ENCODE results near the gene EHF. TPM values are rescaled to one million over a fixed set of nuclear protein-coding genes. Genes with fewer than 3 reads are reported as not detected.

The EHF gene
- total RNA-seq, 2 experiments from 2014 or later = not detected

GRCh38 chr11:34614344-34615104, 6.4 kb upstream of the EHF start:
- Mint-ChIP-seq H3K36me3 (ENCODE audit: low read depth) (no peaks in the 10 kb centered on the region), H3K9me3 (no peaks in the 10 kb centered on the region), H3K4me1 (ENCODE audit: low read depth) (peaks cover 15% of the 10 kb centered on the region), H3K27ac (no peak overlapping the region), H3K27me3 (ENCODE audit: low read depth) (peaks cover 7% of the 10 kb centered on the region), H3K4me3 (no peak overlapping the region)
- CTCF ChIA-PET = no interaction called here
- no peak for DNase-seq
- intact Hi-C loops (cut with micrococcal nuclease) = loop anchor here (5.0 kb wide), 1 partner anchor 38 kb away; no protein-coding TSS in a partner anchor

GRCh38 chr11:34616086-34616485, 4.8 kb upstream of the EHF start:
- H3K4me1 Mint-ChIP-seq (ENCODE audit: low read depth) = peaks cover 15% of the 10 kb centered on the region
- no peaks in the 10 kb centered on the region for H3K36me3 Mint-ChIP-seq (ENCODE audit: low read depth)
- H3K27me3 Mint-ChIP-seq (ENCODE audit: low read depth) = peaks cover 7% of the 10 kb centered on the region
- CTCF ChIA-PET = no interaction called here
- DNase-seq = no peak
- intact Hi-C loops (cut with micrococcal nuclease) = no loop called here
- no peak overlapping the region for H3K27ac Mint-ChIP-seq
- H3K4me3 Mint-ChIP-seq = no peak overlapping the region
- no peaks in the 10 kb centered on the region for H3K9me3 Mint-ChIP-seq

GRCh38 chr11:34616830-34617504, 3.9 kb upstream of the EHF start:
- H3K9me3 Mint-ChIP-seq = no peaks in the 10 kb centered on the region
- intact Hi-C loops (cut with micrococcal nuclease) = no loop called here
- peaks cover 4% of the 10 kb centered on the region for H3K27me3 Mint-ChIP-seq (ENCODE audit: low read depth)
- no peak overlapping the region for H3K27ac Mint-ChIP-seq
- no peaks in the 10 kb centered on the region for H3K36me3 Mint-ChIP-seq (ENCODE audit: low read depth)
- H3K4me1 Mint-ChIP-seq (ENCODE audit: low read depth) = peaks cover 15% of the 10 kb centered on the region
- CTCF ChIA-PET = no interaction called here
- H3K4me3 Mint-ChIP-seq = no peak overlapping the region
- no peak for DNase-seq

- DNase-seq = no peak
- H3K27ac Mint-ChIP-seq = no peak overlapping the region
- peaks cover 13% of the 10 kb centered on the region for H3K4me1 Mint-ChIP-seq (ENCODE audit: low read depth)
- no peak overlapping the region for H3K4me3 Mint-ChIP-seq
- CTCF ChIA-PET = interaction anchor here (1.2 kb wide), 1 partner anchor 53 kb away, joined by 3 read pairs; no protein-coding TSS in a partner anchor
- no peaks in the 10 kb centered on the region for H3K36me3 Mint-ChIP-seq (ENCODE audit: low read depth)
- H3K27me3 Mint-ChIP-seq (ENCODE audit: low read depth) = peaks cover 5% of the 10 kb centered on the region
- no peaks in the 10 kb centered on the region for H3K9me3 Mint-ChIP-seq
- intact Hi-C loops (cut with micrococcal nuclease) = no loop called here
Observed at GRCh38 chr11:34618406-34618805, 2.5 kb upstream of the EHF start.

- peaks cover 5% of the 10 kb centered on the region for H3K27me3 Mint-ChIP-seq (ENCODE audit: low read depth)
- H3K9me3 Mint-ChIP-seq = no peaks in the 10 kb centered on the region
- H3K4me3 Mint-ChIP-seq = no peak overlapping the region
- DNase-seq = no peak
- H3K4me1 Mint-ChIP-seq (ENCODE audit: low read depth) = peaks cover 8% of the 10 kb centered on the region
- CTCF ChIA-PET = no interaction called here
- intact Hi-C loops (cut with micrococcal nuclease) = no loop called here
- no peak overlapping the region for H3K27ac Mint-ChIP-seq
- no peaks in the 10 kb centered on the region for H3K36me3 Mint-ChIP-seq (ENCODE audit: low read depth)
Observed at GRCh38 chr11:34619062-34619516, 1.8 kb upstream of the EHF start.

- H3K27ac Mint-ChIP-seq = no peak overlapping the region
- H3K9me3 Mint-ChIP-seq = no peaks in the 10 kb centered on the region
- no peak for DNase-seq
- no peaks in the 10 kb centered on the region for H3K4me1 Mint-ChIP-seq (ENCODE audit: low read depth)
- no peaks in the 10 kb centered on the region for H3K36me3 Mint-ChIP-seq (ENCODE audit: low read depth)
- H3K27me3 Mint-ChIP-seq (ENCODE audit: low read depth) = peaks cover 5% of the 10 kb centered on the region
- no peak overlapping the region for H3K4me3 Mint-ChIP-seq
- intact Hi-C loops (cut with micrococcal nuclease) = no loop called here
- CTCF ChIA-PET = no interaction called here
Observed at GRCh38 chr11:34620202-34620601, 691 bp upstream of the EHF start.

GRCh38 chr11:34621876-34622275, 983 bp downstream of the EHF start:
- H3K4me1 Mint-ChIP-seq (ENCODE audit: low read depth) = no peaks in the 10 kb centered on the region
- CTCF ChIA-PET = no interaction called here

GRCh38 chr11:34623463-34623862, 2.6 kb downstream of the EHF start:
- intact Hi-C loops (cut with micrococcal nuclease) = no loop called here
- CTCF ChIA-PET = no interaction called here
- H3K27me3 Mint-ChIP-seq (ENCODE audit: low read depth) = peaks cover 13% of the 10 kb centered on the region
- no peaks in the 10 kb centered on the region for H3K9me3 Mint-ChIP-seq
- no peak for DNase-seq
- H3K36me3 Mint-ChIP-seq (ENCODE audit: low read depth) = no peaks in the 10 kb centered on the region
- no peak overlapping the region for H3K4me3 Mint-ChIP-seq
- H3K4me1 Mint-ChIP-seq (ENCODE audit: low read depth) = no peaks in the 10 kb centered on the region
- H3K27ac Mint-ChIP-seq = no peak overlapping the region

More at GRCh38 chr11:34621876-34622275, 983 bp downstream of the EHF start:
- Mint-ChIP-seq H3K4me3 (no peak overlapping the region), H3K36me3 (ENCODE audit: low read depth) (no peaks in the 10 kb centered on the region), H3K27ac (no peak overlapping the region), H3K9me3 (no peaks in the 10 kb centered on the region), H3K27me3 (ENCODE audit: low read depth) (peaks cover 11% of the 10 kb centered on the region)
- no peak for DNase-seq
- intact Hi-C loops (cut with micrococcal nuclease) = no loop called here

GRCh38 chr11:34624069-34624468, 3.2 kb downstream of the EHF start:
- no peak for DNase-seq
- Mint-ChIP-seq H3K27me3 (ENCODE audit: low read depth) (peaks cover 13% of the 10 kb centered on the region), H3K4me1 (ENCODE audit: low read depth) (no peaks in the 10 kb centered on the region), H3K36me3 (ENCODE audit: low read depth) (no peaks in the 10 kb centered on the region), H3K4me3 (no peak overlapping the region), H3K27ac (no peak overlapping the region), H3K9me3 (no peaks in the 10 kb centered on the region)
- intact Hi-C loops (cut with micrococcal nuclease) = no loop called here
- CTCF ChIA-PET = no interaction called here

GRCh38 chr11:34625576-34625975, 4.7 kb downstream of the EHF start:
- DNase-seq = no peak
- intact Hi-C loops (cut with micrococcal nuclease) = no loop called here
- Mint-ChIP-seq H3K4me1 (ENCODE audit: low read depth) (no peaks in the 10 kb centered on the region), H3K9me3 (no peaks in the 10 kb centered on the region), H3K27me3 (ENCODE audit: low read depth) (peaks cover 11% of the 10 kb centered on the region), H3K36me3 (ENCODE audit: low read depth) (no peaks in the 10 kb centered on the region), H3K4me3 (no peak overlapping the region), H3K27ac (no peak overlapping the region)
- CTCF ChIA-PET = interaction anchor here (0.6 to 1.2 kb wide), 3 partner anchors 12 to 40 kb away, joined by 3 to 9 read pairs (median 4); no protein-coding TSS in a partner anchor

GRCh38 chr11:34626393-34626792, 5.5 kb downstream of the EHF start:
- intact Hi-C loops (cut with micrococcal nuclease) = no loop called here
- H3K4me3 Mint-ChIP-seq = no peak overlapping the region
- H3K27me3 Mint-ChIP-seq (ENCODE audit: low read depth) = peaks cover 11% of the 10 kb centered on the region
- CTCF ChIA-PET = no interaction called here
- H3K4me1 Mint-ChIP-seq (ENCODE audit: low read depth) = no peaks in the 10 kb centered on the region
- H3K27ac Mint-ChIP-seq = no peak overlapping the region
- H3K36me3 Mint-ChIP-seq (ENCODE audit: low read depth) = no peaks in the 10 kb centered on the region
- no peak for DNase-seq
- H3K9me3 Mint-ChIP-seq = no peaks in the 10 kb centered on the region

GRCh38 chr11:34627197-34627596, 6.3 kb downstream of the EHF start:
- Mint-ChIP-seq H3K9me3 (no peaks in the 10 kb centered on the region), H3K27ac (no peak overlapping the region), H3K36me3 (ENCODE audit: low read depth) (no peaks in the 10 kb centered on the region), H3K27me3 (ENCODE audit: low read depth) (peaks cover 10% of the 10 kb centered on the region), H3K4me1 (ENCODE audit: low read depth) (no peaks in the 10 kb centered on the region), H3K4me3 (no peak overlapping the region)
- DNase-seq = no peak
- intact Hi-C loops (cut with micrococcal nuclease) = no loop called here
- CTCF ChIA-PET = interaction anchor here (0.7 kb wide), 1 partner anchor 637 kb away, joined by 4 read pairs; no protein-coding TSS in a partner anchor

- CTCF ChIA-PET = interaction anchor here (1.0 kb wide), 1 partner anchor 260 kb away, joined by 5 read pairs; no protein-coding TSS in a partner anchor
- no peak for DNase-seq
- H3K36me3 Mint-ChIP-seq (ENCODE audit: low read depth) = no peaks in the 10 kb centered on the region
- no peaks in the 10 kb centered on the region for H3K9me3 Mint-ChIP-seq
- H3K27me3 Mint-ChIP-seq (ENCODE audit: low read depth) = peaks cover 8% of the 10 kb centered on the region
- H3K27ac Mint-ChIP-seq = no peak overlapping the region
- H3K4me1 Mint-ChIP-seq (ENCODE audit: low read depth) = peaks cover 14% of the 10 kb centered on the region
- intact Hi-C loops (cut with micrococcal nuclease) = no loop called here
- H3K4me3 Mint-ChIP-seq = no peak overlapping the region
Observed at GRCh38 chr11:34629711-34630110, 8.8 kb downstream of the EHF start.
